Ramos (cell line): ENCODE results near the gene GATA6.

Source experiments
- in situ Hi-C: fragments of 300-500 bp; cut with MboI; formaldehyde crosslinking; loops from one replicate; pipeline ENCODE4 v1.14.3; 2022; ENCODE audit warnings: low sequenced_read_pairs; ENCODE audit not compliant: unreplicated experiment

GATA6 gene

DNA sequence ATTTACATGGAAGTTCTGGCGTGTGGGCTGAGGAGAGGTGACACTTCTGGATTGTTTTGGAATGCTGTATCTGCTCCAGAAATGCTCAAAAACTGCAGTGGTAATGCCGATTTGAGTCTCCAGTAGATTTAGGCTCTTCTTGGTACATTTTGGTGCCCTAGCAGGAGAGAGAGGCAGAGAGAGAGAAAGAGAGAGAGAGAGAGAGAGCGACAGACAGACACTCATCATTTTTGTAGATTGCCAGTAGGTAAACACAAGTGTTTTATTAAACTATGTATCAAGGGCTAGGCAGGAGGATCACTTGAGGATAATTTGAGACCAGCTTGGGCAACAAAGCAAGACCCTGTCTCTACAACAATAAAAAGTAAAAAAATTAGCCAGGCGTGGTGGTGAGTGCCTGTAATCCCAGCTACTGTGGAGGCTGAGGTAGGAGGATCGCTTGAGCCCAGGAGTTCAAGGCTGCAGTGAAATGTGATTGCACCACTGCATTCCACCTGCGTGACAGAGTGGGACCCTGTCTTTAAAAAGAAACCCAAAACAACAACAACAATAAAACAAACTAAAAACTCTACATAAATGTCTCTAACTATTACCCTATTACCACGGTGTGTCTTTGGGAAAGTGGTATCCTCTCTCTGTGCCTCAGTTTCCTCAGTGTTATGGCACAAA, 60.2 kb downstream of the GATA6 start:
- in situ Hi-C loops = no loop called here

DNA sequence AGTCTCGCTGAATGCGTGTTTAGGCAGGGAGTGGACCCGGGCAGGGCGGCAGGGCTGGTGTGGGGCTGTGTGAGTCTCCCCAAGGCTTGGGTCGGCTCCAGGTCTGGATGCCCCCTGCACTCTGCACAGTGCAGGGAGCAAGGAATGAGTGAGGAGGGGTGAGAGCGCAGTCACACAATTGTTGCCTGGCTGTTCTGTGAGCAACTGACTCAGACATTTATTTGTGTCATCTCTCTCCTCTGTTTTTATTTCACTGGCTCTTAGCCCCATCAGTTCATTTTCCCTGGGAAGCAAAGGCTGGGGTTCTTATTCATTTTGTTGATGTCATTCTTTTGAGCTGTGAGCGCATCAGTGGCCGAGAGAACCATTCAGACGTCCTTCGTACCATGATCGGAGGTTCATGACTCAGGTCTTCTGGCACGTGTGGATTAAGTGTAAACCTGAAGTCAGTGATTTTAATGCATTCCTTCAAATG, 61.1 kb downstream of the GATA6 start:
- in situ Hi-C loops = no loop called here

DNA sequence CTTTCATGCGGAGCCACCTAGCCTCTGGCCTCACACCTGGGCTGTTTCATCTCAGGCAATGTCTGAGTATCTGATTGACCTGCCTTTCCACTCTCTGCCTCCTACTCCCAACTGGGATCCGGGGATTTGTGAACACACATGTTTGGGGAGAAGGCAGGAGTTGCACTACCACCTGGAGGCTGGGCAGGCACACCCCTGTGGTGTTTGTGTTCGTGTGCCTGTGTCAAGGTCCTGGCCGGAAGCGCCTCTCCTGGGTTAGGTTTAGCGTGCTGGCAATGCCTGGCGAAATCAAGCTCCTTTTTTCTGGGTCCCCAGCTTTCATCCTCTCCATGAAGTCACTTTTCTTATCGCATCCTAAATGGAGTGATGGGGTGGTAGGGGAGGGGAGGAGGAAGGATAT, 63.9 kb downstream of the GATA6 start:
- in situ Hi-C loops = no loop called here

DNA sequence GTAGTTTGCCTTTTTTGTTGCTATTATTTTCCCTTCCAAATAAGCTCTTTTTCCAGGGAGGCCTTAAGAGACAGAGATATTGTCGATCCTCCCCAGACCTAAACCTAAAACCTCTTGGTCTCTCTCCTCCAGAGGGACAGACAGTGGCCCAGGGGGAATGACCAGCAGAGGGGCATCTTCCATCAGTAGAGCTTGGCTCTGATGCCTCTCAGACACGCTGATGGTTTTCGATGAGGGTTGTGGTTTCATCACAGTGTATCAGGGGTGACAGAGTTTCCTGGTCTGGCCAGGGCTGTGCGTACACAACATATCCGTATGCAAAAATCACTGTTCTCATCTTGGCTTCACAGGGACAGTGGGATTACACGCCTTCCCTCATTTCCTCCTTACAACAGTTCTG, 68.6 kb downstream of the GATA6 start:
- in situ Hi-C loops = no loop called here

DNA sequence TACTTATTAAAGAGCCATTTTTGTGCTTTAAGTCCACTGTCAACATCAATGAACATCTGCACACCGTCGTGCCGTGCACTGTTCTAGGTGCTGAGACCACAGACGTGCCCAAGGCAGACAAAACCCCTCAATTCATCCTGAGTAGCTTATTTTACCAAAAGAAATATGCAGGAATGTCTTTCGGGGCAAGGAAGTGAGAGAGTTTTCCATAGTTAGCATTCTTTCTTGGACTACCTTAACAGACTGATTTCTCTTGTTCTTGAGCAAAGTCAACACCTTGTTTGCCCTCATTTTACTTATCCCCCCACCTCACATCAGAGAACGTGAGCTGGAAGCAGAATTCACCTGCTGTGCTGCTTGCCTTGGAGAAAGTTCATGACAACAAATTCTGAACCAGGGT, 69.3 kb downstream of the GATA6 start:
- in situ Hi-C loops = no loop called here

DNA sequence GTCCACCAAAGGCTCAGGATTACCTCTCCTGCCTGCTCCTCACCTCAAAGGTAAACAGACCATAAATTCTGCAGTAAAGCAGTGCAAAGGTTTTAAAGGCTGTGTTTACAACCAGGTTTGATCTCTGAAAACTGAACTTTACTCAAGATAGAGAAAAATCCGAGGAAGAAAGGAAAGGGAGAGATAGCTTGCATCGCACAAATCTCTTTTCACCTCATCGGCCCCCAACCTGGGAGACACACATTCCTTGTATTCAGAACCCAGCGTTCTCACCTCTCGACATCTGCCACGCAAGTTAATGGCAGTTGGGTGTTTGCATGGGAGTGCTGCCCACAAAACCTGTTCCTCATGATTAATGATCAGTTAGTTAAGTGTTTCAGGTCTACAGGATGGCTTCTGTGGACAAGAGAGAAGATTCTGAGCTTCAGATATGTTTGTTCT, 72.6 kb downstream of the GATA6 start:
- in situ Hi-C loops = no loop called here

DNA sequence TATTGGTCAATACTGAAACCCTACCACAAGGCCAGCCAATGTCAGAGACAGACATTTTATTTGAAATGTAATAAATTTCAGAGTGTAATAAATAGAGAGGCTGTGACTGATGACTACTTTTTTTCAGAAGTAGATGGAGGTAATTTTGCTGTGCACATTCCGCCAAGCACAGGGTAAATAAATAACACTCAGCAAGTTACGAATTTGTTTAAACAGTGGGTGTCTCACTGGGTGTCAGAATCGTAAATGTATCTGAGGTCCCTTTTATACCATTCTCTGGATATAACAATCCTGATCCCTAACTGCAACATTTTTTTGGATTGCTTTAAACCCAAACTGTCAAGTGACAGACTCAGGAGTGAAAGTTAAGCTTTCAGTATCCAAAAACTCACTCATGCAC, 74.1 kb downstream of the GATA6 start:
- in situ Hi-C loops = no loop called here

DNA sequence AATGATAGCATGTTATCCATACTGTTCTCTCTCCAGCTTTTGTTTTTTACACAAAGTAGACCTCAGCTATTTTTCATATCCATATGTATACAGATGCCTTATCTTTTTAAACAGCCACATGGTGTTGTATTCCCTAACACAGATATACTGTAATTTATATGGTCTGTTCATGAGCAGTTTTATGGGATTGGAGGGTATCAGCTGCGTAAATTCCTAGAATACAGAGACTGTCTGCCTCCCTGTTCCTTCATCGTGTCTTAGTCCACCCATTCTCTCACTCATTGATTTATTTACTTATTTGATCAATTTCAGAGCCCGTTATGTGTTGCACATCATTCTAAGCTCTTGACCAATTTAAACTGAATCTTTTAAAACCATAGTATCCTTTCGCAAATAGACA, 80.6 kb downstream of the GATA6 start:
- in situ Hi-C loops = loop anchor here (25.0 kb wide), 1 partner anchor 813 kb away; no protein-coding TSS in a partner anchor

DNA sequence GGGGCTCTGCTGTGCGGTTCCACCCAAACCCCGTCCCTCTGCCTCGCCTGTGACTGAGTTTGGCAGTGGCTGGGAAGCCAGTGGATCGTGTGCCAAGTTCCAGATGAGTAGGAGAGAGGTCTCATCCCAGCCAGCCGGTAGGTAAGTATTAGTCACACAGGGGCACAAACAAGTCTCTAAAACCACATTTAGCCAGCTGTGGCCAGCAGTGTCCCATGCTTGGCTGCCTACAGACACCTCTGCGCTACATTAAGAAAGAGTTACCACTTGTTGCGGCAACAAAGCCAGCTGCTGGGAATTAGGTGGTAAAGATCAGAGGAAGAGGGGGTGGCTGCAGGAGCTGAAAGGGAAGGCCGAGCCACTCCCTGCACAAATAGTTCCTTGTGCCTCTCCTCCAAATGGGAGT, 81.2 kb downstream of the GATA6 start:
- in situ Hi-C loops = loop anchor here (25.0 kb wide), 1 partner anchor 813 kb away; no protein-coding TSS in a partner anchor
